LNCaP clone FGC (cell line): ENCODE results near the gene ANKS1A.

Experiments
- DNase-seq: peaks from one replicate; pipeline ENCODE4 v3.0.0-alpha.2; 2011; ENCODE audit warnings: low read depth
- H3K4me3 ChIP-seq: 2 replicates; pipeline ENCODE4 v1.5.1; 2011; ENCODE audit warnings: mild to moderate bottlenecking, low read depth, low read length, control low read depth
- TF ChIP-seq, protein P1 (sequence below): IDR thresholded peaks from 2 replicates; pipeline ENCODE4 v1.5.1; 2012; ENCODE audit warnings: mild to moderate bottlenecking; ENCODE audit not compliant: control insufficient read depth, insufficient read depth; ENCODE audit errors: extremely low read depth

The ANKS1A gene

DNA sequence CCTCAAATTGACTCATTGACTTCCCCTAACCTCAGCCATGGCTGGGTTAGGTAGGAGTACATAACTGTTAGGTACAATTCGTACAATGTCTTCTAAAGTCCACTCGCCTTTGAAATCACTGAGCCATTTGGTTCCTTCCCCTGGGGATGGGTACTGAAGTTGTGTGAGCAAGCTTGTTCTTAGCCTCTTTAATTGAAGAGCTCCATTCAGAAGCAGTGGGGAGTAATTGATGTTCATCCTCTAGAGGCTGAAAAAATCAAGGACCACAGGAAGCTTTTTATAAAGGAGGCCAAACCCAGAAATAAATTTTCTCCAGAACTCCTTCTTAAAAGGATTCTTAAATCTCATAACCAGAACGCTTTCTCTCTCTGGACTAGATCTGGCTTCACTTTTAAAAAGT, 60.6 kb downstream of the ANKS1A start:
- TF ChIP-seq, protein P1, sequence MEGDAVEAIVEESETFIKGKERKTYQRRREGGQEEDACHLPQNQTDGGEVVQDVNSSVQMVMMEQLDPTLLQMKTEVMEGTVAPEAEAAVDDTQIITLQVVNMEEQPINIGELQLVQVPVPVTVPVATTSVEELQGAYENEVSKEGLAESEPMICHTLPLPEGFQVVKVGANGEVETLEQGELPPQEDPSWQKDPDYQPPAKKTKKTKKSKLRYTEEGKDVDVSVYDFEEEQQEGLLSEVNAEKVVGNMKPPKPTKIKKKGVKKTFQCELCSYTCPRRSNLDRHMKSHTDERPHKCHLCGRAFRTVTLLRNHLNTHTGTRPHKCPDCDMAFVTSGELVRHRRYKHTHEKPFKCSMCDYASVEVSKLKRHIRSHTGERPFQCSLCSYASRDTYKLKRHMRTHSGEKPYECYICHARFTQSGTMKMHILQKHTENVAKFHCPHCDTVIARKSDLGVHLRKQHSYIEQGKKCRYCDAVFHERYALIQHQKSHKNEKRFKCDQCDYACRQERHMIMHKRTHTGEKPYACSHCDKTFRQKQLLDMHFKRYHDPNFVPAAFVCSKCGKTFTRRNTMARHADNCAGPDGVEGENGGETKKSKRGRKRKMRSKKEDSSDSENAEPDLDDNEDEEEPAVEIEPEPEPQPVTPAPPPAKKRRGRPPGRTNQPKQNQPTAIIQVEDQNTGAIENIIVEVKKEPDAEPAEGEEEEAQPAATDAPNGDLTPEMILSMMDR: no peak
- no peak overlapping the region for H3K4me3 ChIP-seq
- DNase-seq: no peak

GRCh38 chr6:34950849-34951248, 61.8 kb downstream of the ANKS1A start:
- H3K4me3 ChIP-seq: no peak overlapping the region
- no peak for DNase-seq
- TF ChIP-seq, protein P1: no peak

GRCh38 chr6:34951731-34952130, 62.7 kb downstream of the ANKS1A start:
- TF ChIP-seq, protein P1: no peak
- DNase-seq: no peak
- H3K4me3 ChIP-seq: no peak overlapping the region

- TF ChIP-seq, protein P1: no peak
- peak; percentile 41 for DNase-seq
- H3K4me3 ChIP-seq: no peak overlapping the region
Measured at GRCh38 chr6:34953061-34954025, 64.3 kb downstream of the ANKS1A start.

DNA sequence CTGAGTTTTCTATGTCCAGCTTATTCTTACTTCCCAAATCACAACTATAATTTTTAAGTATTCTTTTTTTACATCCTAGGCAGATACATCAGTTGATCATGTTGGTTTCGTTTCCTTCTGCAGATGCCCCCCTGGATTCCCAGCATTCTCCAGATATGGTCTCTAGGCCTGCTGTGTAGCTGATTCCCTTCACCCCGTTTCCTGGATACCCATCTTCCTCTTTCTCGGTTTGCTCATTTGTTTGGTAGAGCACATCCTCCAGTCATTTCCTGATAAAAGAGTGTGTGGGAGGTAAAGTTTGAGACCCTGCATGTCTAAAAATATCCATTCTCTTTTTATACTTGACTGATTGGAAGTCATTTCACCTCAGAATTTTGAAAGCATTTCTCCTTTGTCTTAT, 66.4 kb downstream of the ANKS1A start:
- no peak overlapping the region for H3K4me3 ChIP-seq
- DNase-seq: no peak
- TF ChIP-seq, protein P1: no peak

GRCh38 chr6:34957231-34957783, 68.3 kb downstream of the ANKS1A start:
- DNase-seq: no peak
- TF ChIP-seq, protein P1: no peak
- no peak overlapping the region for H3K4me3 ChIP-seq
